GM18502 (cell line): ENCODE results near the gene TTC9.

Source experiments
- ATAC-seq: cut with Tn5 transposase; IDR thresholded peaks from one replicate; pipeline ENCODE4 v1.9.1; 2021; ENCODE audit warnings: mild to moderate bottlenecking; ENCODE audit not compliant: unreplicated experiment, poor library complexity

TTC9 gene

GRCh38 chr14:70709726-70710382 is 68.1 kb downstream of the TTC9 start:
- no peak for ATAC-seq

GRCh38 chr14:70711451-70711850 is 69.7 kb downstream of the TTC9 start:
- no peak for ATAC-seq

GRCh38 chr14:70713096-70713495 is 71.4 kb downstream of the TTC9 start:
- ATAC-seq, result no peak

- no peak for ATAC-seq
These were observed 71.8 kb downstream of the TTC9 start for GRCh38 chr14:70713511-70713916.

GRCh38 chr14:70714055-70714550 is 72.4 kb downstream of the TTC9 start:
- no peak for ATAC-seq

- ATAC-seq, result no peak
These were observed 74.8 kb downstream of the TTC9 start for GRCh38 chr14:70716483-70716882.

GRCh38 chr14:70716958-70717357 is 75.2 kb downstream of the TTC9 start:
- ATAC-seq, result no peak

- ATAC-seq, result no peak
These were observed 76.8 kb downstream of the TTC9 start for GRCh38 chr14:70718383-70719118.

- no peak for ATAC-seq
These were observed 79.8 kb downstream of the TTC9 start for GRCh38 chr14:70721542-70721941.

- ATAC-seq, result no peak
These were observed 80.7 kb downstream of the TTC9 start for GRCh38 chr14:70722418-70722817.

- no peak for ATAC-seq
These were observed 81.6 kb downstream of the TTC9 start for GRCh38 chr14:70723276-70723675.

GRCh38 chr14:70724110-70724509 is 82.4 kb downstream of the TTC9 start:
- no peak for ATAC-seq

GRCh38 chr14:70724944-70725343 is 83.2 kb downstream of the TTC9 start:
- ATAC-seq, result no peak
